Measurements from ENCODE around the gene XPNPEP2. TPM values are rescaled to one million over a fixed set of nuclear protein-coding genes. Genes with fewer than 3 reads are reported as not detected.

Gene XPNPEP2
- total RNA-seq, 1 donor from 2014 or later: not detected

GRCh38 chrX:129777218-129778030, 38.6 kb downstream of the XPNPEP2 start:
- Histone ChIP-seq H3K79me2 (ENCODE audit: insufficient read depth, low read length) (no peaks in the 10 kb centered on the region), H3K27ac (ENCODE audit: low read depth, low read length) (no peak overlapping the region), H3K4me3 (ENCODE audit: insufficient read depth, low read depth, low read length) (no peak overlapping the region), H3K27me3 (ENCODE audit: insufficient read depth, low read length) (no peaks in the 10 kb centered on the region), H3K9me3 (ENCODE audit: insufficient read depth, low read depth, low read length) (no peaks in the 10 kb centered on the region), H4K20me1 (ENCODE audit: insufficient read depth, low read length) (no peaks in the 10 kb centered on the region), H3K4me2 (ENCODE audit: low read length) (no peak overlapping the region), H3K4me1 (ENCODE audit: insufficient read depth, low read length) (no peaks in the 10 kb centered on the region), H3K36me3 (ENCODE audit: insufficient read depth, low read length) (no peaks in the 10 kb centered on the region), H2AFZ (ENCODE audit: low read depth, low read length) (no peak overlapping the region), H3K9ac (ENCODE audit: low read length) (no peak overlapping the region)
- H3K4me1 Mint-ChIP-seq (ENCODE audit: low read depth, unreplicated experiment): no peaks in the 10 kb centered on the region
- no peak overlapping the region for H3K27ac Mint-ChIP-seq (ENCODE audit: unreplicated experiment)
- TF ChIP-seq CTCF (IDR thresholded peaks at IDR 0.05; ENCODE audit: insufficient read depth, low read depth, low read length) (no peak), EZH2 (IDR thresholded peaks at IDR 0.05; ENCODE audit: insufficient read depth, low read length) (no peak)
- H3K27me3 Mint-ChIP-seq (ENCODE audit: low read depth, unreplicated experiment): peaks cover 6% of the 10 kb centered on the region
- DNase-seq (ENCODE audit: low read depth): no peak
- no peak overlapping the region for H3K4me3 Mint-ChIP-seq (ENCODE audit: unreplicated experiment)
- H3K9me3 Mint-ChIP-seq (ENCODE audit: unreplicated experiment): no peaks in the 10 kb centered on the region
- no peak for FAIRE-seq
- H3K36me3 Mint-ChIP-seq (ENCODE audit: low read depth, unreplicated experiment): no peaks in the 10 kb centered on the region

GRCh38 chrX:129779086-129779672, 40.4 kb downstream of the XPNPEP2 start:
- Histone ChIP-seq H3K4me2 (ENCODE audit: low read length) (no peak overlapping the region), H3K4me1 (ENCODE audit: insufficient read depth, low read length) (no peaks in the 10 kb centered on the region), H3K79me2 (ENCODE audit: insufficient read depth, low read length) (no peaks in the 10 kb centered on the region), H3K27ac (ENCODE audit: low read depth, low read length) (no peak overlapping the region), H3K4me3 (ENCODE audit: insufficient read depth, low read depth, low read length) (no peak overlapping the region), H3K27me3 (ENCODE audit: insufficient read depth, low read length) (no peaks in the 10 kb centered on the region), H3K9me3 (ENCODE audit: insufficient read depth, low read depth, low read length) (no peaks in the 10 kb centered on the region), H4K20me1 (ENCODE audit: insufficient read depth, low read length) (no peaks in the 10 kb centered on the region), H2AFZ (ENCODE audit: low read depth, low read length) (no peak overlapping the region), H3K36me3 (ENCODE audit: insufficient read depth, low read length) (no peaks in the 10 kb centered on the region), H3K9ac (ENCODE audit: low read length) (no peak overlapping the region)
- Mint-ChIP-seq H3K27ac (ENCODE audit: unreplicated experiment) (no peak overlapping the region), H3K36me3 (ENCODE audit: low read depth, unreplicated experiment) (no peaks in the 10 kb centered on the region), H3K9me3 (ENCODE audit: unreplicated experiment) (no peaks in the 10 kb centered on the region), H3K4me3 (ENCODE audit: unreplicated experiment) (no peak overlapping the region), H3K27me3 (ENCODE audit: low read depth, unreplicated experiment) (peaks cover 7% of the 10 kb centered on the region), H3K4me1 (ENCODE audit: low read depth, unreplicated experiment) (no peaks in the 10 kb centered on the region)
- no peak for TF ChIP-seq EZH2 (IDR thresholded peaks at IDR 0.05; ENCODE audit: insufficient read depth, low read length)
- TF ChIP-seq CTCF (IDR thresholded peaks at IDR 0.05; ENCODE audit: insufficient read depth, low read depth, low read length): no peak
- FAIRE-seq (no peak), DNase-seq (ENCODE audit: low read depth) (no peak)

- no peaks in the 10 kb centered on the region for H3K9me3 Mint-ChIP-seq (ENCODE audit: unreplicated experiment)
- no peak within 1 kb of the TSS for H3K9ac ChIP-seq (ENCODE audit: low read length)
- no peaks in the 10 kb centered on the region for H3K36me3 Mint-ChIP-seq (ENCODE audit: low read depth, unreplicated experiment)
- H3K79me2 ChIP-seq (ENCODE audit: insufficient read depth, low read length): no peaks in the 10 kb centered on the region
- no peaks in the 10 kb centered on the region for H3K9me3 ChIP-seq (ENCODE audit: insufficient read depth, low read depth, low read length)
- H3K27me3 ChIP-seq (ENCODE audit: insufficient read depth, low read length): no peaks in the 10 kb centered on the region
- H3K4me1 ChIP-seq (ENCODE audit: insufficient read depth, low read length): no peaks in the 10 kb centered on the region
- H3K4me3 ChIP-seq (ENCODE audit: insufficient read depth, low read depth, low read length): no peak within 1 kb of the TSS
- H3K4me3 Mint-ChIP-seq (ENCODE audit: unreplicated experiment): no peak within 1 kb of the TSS
- DNase-seq (ENCODE audit: low read depth): no peak
- no peak within 1 kb of the TSS for H2AFZ ChIP-seq (ENCODE audit: low read depth, low read length)
- H3K27ac ChIP-seq (ENCODE audit: low read depth, low read length): no peak within 1 kb of the TSS
- peaks cover 7% of the 10 kb centered on the region for H3K27me3 Mint-ChIP-seq (ENCODE audit: low read depth, unreplicated experiment)
- FAIRE-seq: no peak
- no peak within 1 kb of the TSS for H3K4me2 ChIP-seq (ENCODE audit: low read length)
- H3K36me3 ChIP-seq (ENCODE audit: insufficient read depth, low read length): no peaks in the 10 kb centered on the region
- H3K27ac Mint-ChIP-seq (ENCODE audit: unreplicated experiment): no peak within 1 kb of the TSS
- H3K4me1 Mint-ChIP-seq (ENCODE audit: low read depth, unreplicated experiment): no peaks in the 10 kb centered on the region
- H4K20me1 ChIP-seq (ENCODE audit: insufficient read depth, low read length): no peaks in the 10 kb centered on the region
- TF ChIP-seq CTCF (IDR thresholded peaks at IDR 0.05; ENCODE audit: insufficient read depth, low read depth, low read length) (no peak), EZH2 (IDR thresholded peaks at IDR 0.05; ENCODE audit: insufficient read depth, low read length) (no peak)
These were observed 41.0 kb downstream of the XPNPEP2 start, which contains the start of gene SASH3 for GRCh38 chrX:129779747-129780146. Gene SASH3 (plus strand): TSS chrX:129779949. CDS start chrX:129780098, 149 bp downstream.
